GM19193 (cell line): Measurements from ENCODE around the gene DBX1.

Experiments used
- POLR2A ChIP-seq: IDR thresholded peaks from 4 replicates; pipeline ENCODE4 v1.6.1; 2011; ENCODE audit not compliant: insufficient read depth, insufficient read length; ENCODE audit errors: extremely low read depth

The DBX1 gene

GRCh38 chr11:20160425-20161229 is at the start of gene DBX1:
Gene DBX1 (minus strand): TSS chr11:20160475. CDS start chr11:20160324, 151 bp downstream.
- TF ChIP-seq POLR2A = no peak

GRCh38 chr11:20208622-20209111 is 48.4 kb upstream of the DBX1 start:
- no peak for TF ChIP-seq POLR2A

- no peak for TF ChIP-seq POLR2A
Measured at GRCh38 chr11:20207781-20208621, 47.7 kb upstream of the DBX1 start.

GRCh38 chr11:20205807-20206206 is 45.5 kb upstream of the DBX1 start:
- TF ChIP-seq POLR2A = no peak

- TF ChIP-seq POLR2A = no peak
Measured at GRCh38 chr11:20204681-20205080, 44.4 kb upstream of the DBX1 start.

- no peak for TF ChIP-seq POLR2A
Measured at GRCh38 chr11:20203831-20204230, 43.6 kb upstream of the DBX1 start.

GRCh38 chr11:20201231-20201630 is 41.0 kb upstream of the DBX1 start:
- no peak for TF ChIP-seq POLR2A

GRCh38 chr11:20197881-20198280 is 37.6 kb upstream of the DBX1 start:
- no peak for TF ChIP-seq POLR2A

- no peak for TF ChIP-seq POLR2A
Measured at GRCh38 chr11:20194470-20194869, 34.2 kb upstream of the DBX1 start.

GRCh38 chr11:20193307-20193706 is 33.0 kb upstream of the DBX1 start:
- no peak for TF ChIP-seq POLR2A

- TF ChIP-seq POLR2A = no peak
Measured at GRCh38 chr11:20192641-20193040, 32.4 kb upstream of the DBX1 start.

- TF ChIP-seq POLR2A = no peak
Measured at GRCh38 chr11:20192151-20192550, 31.9 kb upstream of the DBX1 start.

GRCh38 chr11:20178976-20179375 is 18.7 kb upstream of the DBX1 start:
- TF ChIP-seq POLR2A = no peak

GRCh38 chr11:20177136-20177535 is 16.9 kb upstream of the DBX1 start:
- no peak for TF ChIP-seq POLR2A

GRCh38 chr11:20172721-20173447 is 12.6 kb upstream of the DBX1 start:
- TF ChIP-seq POLR2A = no peak
